ENCODE results near the gene THRA. TPM values are rescaled to one million over a fixed set of nuclear protein-coding genes. Genes with fewer than 3 reads are reported as not detected.

Gene THRA
- total and polyA plus RNA-seq, 9 of the 15 experiments (the other 6 are each of a cell fraction or from before 2014, with no cell fraction given): 0.34 to 23.4 (median 12.7) TPM

DNA sequence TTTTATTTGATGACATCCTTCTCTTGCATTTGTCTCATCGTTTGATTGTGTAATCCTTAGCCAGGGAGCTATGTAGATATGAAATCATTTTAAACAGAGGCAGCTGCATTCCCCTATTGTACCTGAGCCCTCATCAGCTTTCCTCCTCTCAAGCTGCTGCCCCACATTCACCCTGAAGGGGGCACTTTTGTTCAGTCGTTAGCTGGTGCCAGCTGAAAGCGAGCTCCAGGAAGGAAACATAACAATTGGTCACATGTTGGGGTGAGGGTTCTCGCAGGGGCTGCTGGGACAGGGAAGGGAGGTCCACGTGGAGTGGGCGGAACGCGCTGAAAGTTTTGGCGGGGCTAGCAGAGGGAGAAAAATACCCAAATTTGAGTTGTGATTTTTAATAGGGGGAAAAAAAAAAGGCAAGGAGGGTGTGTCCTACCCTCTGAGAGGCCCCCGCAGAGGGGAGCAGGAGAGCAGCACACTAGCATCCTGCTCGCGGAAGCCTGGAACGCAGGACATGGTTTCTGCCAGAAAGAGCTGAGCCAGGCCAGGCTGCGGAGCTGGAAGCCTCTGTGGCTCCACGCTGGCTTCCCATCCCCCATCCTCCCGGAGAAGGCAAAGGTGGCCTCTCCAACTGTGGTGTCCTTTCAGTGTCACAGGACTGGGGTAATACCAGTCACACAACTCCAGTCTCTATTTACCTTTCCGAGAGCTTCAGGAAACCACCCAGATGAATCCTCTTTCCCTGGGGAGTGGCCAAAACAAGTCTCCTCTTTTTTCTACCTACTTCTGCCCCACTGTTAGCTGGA lies 50.5 kb downstream of the THRA start (continued):
- TF ChIP-seq ESRRA (IDR thresholded peaks at IDR 0.05; ENCODE audit: borderline replicate concordance, low read depth) (0 out of 2 replicates have a peak, but pooled peaks have one; percentile 61), HDAC3 (IDR thresholded peaks at IDR 0.05; ENCODE audit: borderline replicate concordance, partially characterized antibody) (no peak), NCOA6 (IDR thresholded peaks at IDR 0.05) (no peak), IFI16 (CRISPR knock-in tag; IDR thresholded peaks at IDR 0.05) (0 out of 2 replicates have a peak, but pooled peaks have one; percentile 22), ZNF311 (CRISPR knock-in tag; IDR thresholded peaks at IDR 0.05) (no peak), JUN (IDR thresholded peaks at IDR 0.05; ENCODE audit: borderline replicate concordance, low read depth, low read length) (peak; percentile 78; the same call in 1 of the 2 replicates), JUN (CRISPR knock-in tag; IDR thresholded peaks at IDR 0.05; ENCODE audit: borderline replicate concordance) (no peak), ZNF184 (CRISPR knock-in tag; IDR thresholded peaks at IDR 0.05) (no peak), SETDB1 (IDR thresholded peaks at IDR 0.05; ENCODE audit: low read length) (no peak), HDAC6 (IDR thresholded peaks at IDR 0.05; ENCODE audit: low read depth, low read length) (no peak), SP1 (CRISPR knock-in tag; IDR thresholded peaks at IDR 0.05) (peak; percentile 49; the same call in 1 of the 2 replicates), EP300 (IDR thresholded peaks at IDR 0.05; ENCODE audit: low read length) (peak; percentile 41; the same call in 1 of the 2 replicates), ZNF589 (CRISPR knock-in tag; IDR thresholded peaks at IDR 0.05; ENCODE audit: low read depth) (peak; percentile 87; the same call in 1 of the 2 replicates)
- TF ChIP-seq, protein P1, sequence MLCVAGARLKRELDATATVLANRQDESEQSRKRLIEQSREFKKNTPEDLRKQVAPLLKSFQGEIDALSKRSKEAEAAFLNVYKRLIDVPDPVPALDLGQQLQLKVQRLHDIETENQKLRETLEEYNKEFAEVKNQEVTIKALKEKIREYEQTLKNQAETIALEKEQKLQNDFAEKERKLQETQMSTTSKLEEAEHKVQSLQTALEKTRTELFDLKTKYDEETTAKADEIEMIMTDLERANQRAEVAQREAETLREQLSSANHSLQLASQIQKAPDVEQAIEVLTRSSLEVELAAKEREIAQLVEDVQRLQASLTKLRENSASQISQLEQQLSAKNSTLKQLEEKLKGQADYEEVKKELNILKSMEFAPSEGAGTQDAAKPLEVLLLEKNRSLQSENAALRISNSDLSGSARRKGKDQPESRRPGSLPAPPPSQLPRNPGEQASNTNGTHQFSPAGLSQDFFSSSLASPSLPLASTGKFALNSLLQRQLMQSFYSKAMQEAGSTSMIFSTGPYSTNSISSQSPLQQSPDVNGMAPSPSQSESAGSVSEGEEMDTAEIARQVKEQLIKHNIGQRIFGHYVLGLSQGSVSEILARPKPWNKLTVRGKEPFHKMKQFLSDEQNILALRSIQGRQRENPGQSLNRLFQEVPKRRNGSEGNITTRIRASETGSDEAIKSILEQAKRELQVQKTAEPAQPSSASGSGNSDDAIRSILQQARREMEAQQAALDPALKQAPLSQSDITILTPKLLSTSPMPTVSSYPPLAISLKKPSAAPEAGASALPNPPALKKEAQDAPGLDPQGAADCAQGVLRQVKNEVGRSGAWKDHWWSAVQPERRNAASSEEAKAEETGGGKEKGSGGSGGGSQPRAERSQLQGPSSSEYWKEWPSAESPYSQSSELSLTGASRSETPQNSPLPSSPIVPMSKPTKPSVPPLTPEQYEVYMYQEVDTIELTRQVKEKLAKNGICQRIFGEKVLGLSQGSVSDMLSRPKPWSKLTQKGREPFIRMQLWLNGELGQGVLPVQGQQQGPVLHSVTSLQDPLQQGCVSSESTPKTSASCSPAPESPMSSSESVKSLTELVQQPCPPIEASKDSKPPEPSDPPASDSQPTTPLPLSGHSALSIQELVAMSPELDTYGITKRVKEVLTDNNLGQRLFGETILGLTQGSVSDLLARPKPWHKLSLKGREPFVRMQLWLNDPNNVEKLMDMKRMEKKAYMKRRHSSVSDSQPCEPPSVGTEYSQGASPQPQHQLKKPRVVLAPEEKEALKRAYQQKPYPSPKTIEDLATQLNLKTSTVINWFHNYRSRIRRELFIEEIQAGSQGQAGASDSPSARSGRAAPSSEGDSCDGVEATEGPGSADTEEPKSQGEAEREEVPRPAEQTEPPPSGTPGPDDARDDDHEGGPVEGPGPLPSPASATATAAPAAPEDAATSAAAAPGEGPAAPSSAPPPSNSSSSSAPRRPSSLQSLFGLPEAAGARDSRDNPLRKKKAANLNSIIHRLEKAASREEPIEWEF (CRISPR knock-in tag; IDR thresholded peaks at IDR 0.05): no peak
- TF ChIP-seq, protein P2, sequence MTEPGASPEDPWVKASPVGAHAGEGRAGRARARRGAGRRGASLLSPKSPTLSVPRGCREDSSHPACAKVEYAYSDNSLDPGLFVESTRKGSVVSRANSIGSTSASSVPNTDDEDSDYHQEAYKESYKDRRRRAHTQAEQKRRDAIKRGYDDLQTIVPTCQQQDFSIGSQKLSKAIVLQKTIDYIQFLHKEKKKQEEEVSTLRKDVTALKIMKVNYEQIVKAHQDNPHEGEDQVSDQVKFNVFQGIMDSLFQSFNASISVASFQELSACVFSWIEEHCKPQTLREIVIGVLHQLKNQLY (CRISPR knock-in tag; conservative IDR thresholded peaks at IDR 0.05): no peak
- TF ChIP-seq, protein P3, sequence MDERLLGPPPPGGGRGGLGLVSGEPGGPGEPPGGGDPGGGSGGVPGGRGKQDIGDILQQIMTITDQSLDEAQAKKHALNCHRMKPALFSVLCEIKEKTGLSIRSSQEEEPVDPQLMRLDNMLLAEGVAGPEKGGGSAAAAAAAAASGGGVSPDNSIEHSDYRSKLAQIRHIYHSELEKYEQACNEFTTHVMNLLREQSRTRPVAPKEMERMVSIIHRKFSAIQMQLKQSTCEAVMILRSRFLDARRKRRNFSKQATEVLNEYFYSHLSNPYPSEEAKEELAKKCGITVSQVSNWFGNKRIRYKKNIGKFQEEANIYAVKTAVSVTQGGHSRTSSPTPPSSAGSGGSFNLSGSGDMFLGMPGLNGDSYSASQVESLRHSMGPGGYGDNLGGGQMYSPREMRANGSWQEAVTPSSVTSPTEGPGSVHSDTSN (CRISPR knock-in tag; IDR thresholded peaks at IDR 0.05; ENCODE audit: low read depth): no peak
- TF ChIP-seq, protein P3 (tag; conservative IDR thresholded peaks at IDR 0.05; ENCODE audit: low read depth): no peak
- TF ChIP-seq, protein P4, sequence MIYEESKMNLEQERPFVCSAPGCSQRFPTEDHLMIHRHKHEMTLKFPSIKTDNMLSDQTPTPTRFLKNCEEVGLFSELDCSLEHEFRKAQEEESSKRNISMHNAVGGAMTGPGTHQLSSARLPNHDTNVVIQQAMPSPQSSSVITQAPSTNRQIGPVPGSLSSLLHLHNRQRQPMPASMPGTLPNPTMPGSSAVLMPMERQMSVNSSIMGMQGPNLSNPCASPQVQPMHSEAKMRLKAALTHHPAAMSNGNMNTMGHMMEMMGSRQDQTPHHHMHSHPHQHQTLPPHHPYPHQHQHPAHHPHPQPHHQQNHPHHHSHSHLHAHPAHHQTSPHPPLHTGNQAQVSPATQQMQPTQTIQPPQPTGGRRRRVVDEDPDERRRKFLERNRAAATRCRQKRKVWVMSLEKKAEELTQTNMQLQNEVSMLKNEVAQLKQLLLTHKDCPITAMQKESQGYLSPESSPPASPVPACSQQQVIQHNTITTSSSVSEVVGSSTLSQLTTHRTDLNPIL (CRISPR knock-in tag; IDR thresholded peaks at IDR 0.05): no peak

Measured in K562 (cell line).